Natural killer cell treated with Interleukin-12 subunit alpha and Interleukin-12 subunit beta and Interleukin-15 and Interleukin-18, amount 100 ng/mL, for 72 hours (primary cell): Measurements from ENCODE around the gene KRT75. TPM values are rescaled to one million over a fixed set of nuclear protein-coding genes. Genes with fewer than 3 reads are reported as not detected.
"Not testable (repeated sequence)": the region's sequence is repeated elsewhere in the genome, so short reads cannot be mapped to it uniquely, and the experiment has no call there.

Source experiments
- ATAC-seq, 2 donors: fragments of 150-1000 bp; cut with Tn5 transposase in 1 of 2; sonication (Bioruptor Pico), chemical (Tn5 transposase) in 1 of 2; 2 replicates each; pipeline ENCODE4 v1.10.0; 2021
- DNase-seq: peaks from one replicate; pipeline ENCODE4 v3.0.0; 2022; ENCODE audit warnings: low spot score
- H3K27ac Mint-ChIP-seq, 2 donors: 1 replicate in 1 of 2; 2 replicates in 1 of 2; pipeline ENCODE4 v1.8.0; 2022; ENCODE audit warnings: mixed read lengths in 2 of 2, mild to moderate bottlenecking in 1 of 2, moderate library complexity in 1 of 2
- H3K27me3 Mint-ChIP-seq, 2 donors: 1 replicate in 1 of 2; 2 replicates in 1 of 2; pipeline ENCODE4 v1.8.0; 2022; ENCODE audit warnings: mixed read lengths in 2 of 2
- H3K36me3 Mint-ChIP-seq: one replicate; pipeline ENCODE4 v1.8.0; 2022; ENCODE audit warnings: mixed read lengths
- H3K4me1 Mint-ChIP-seq, 2 donors: 1 replicate in 1 of 2; 2 replicates in 1 of 2; pipeline ENCODE4 v1.8.0; 2022; ENCODE audit warnings: low read depth in 2 of 2, mixed read lengths in 2 of 2, mild to moderate bottlenecking in 1 of 2
- H3K4me3 Mint-ChIP-seq: one replicate; pipeline ENCODE4 v1.8.0; 2022; ENCODE audit warnings: mixed read lengths
- H3K9me3 Mint-ChIP-seq: 2 replicates; pipeline ENCODE4 v1.8.0; 2022; ENCODE audit warnings: mixed read lengths
- total RNA-seq, 2 donors: library from RNA; stranded (reverse); gene quantifications; one replicate each; pipeline ENCODE4 v1.2.3, GENCODE V29; 2022

The KRT75 gene
- total RNA-seq: not detected

DNA sequence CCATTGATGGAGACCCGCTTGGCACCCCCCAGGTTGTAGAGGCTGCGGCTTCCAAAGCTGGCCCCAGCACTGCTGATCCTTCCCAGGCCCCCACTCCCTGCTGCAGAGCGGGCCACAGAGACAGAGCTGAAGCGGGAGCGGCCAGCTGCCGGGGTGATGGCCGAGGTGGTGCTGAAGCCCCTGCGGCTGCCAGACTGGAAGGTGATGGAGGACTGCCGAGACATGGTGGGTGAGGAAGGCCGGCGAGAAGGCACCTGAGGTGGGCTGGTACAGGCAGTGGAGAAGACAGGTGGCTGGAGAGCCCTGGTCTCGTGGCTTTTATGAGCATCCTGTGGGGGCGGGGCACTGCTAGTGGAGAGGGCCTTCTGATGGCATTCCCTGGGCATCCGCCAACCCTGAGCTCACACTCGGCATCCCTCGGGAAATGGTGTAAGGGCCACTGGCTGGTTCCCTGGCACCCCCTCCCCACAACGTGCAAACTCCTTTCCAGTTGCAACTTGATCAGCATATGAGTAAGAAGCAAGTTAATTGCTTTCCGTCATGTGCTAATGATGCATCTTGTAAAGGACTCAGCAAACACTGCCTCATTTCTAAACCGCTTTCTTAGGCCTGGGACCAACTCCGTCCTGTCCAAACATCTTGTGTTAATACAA is at the start of gene KRT75:
Gene KRT75, minus strand, starts transcription at position 291 of the 653 bp plus-strand sequence. Its CDS starts 67 bp downstream, at position 224.
- Mint-ChIP-seq H3K9me3 (no peaks in the 10 kb centered on the region), H3K4me3 (no peak within 1 kb of the TSS), H3K4me1 (no peaks in the 10 kb centered on the region), H3K27ac (no peak within 1 kb of the TSS), H3K36me3 (no peaks in the 10 kb centered on the region), H3K27me3 (peaks cover 0 to 13% of the 10 kb centered on the region in 2 donors)
- ATAC-seq (peak in 1 of 2 donors; percentile 10), DNase-seq (peak; percentile 41)

DNA sequence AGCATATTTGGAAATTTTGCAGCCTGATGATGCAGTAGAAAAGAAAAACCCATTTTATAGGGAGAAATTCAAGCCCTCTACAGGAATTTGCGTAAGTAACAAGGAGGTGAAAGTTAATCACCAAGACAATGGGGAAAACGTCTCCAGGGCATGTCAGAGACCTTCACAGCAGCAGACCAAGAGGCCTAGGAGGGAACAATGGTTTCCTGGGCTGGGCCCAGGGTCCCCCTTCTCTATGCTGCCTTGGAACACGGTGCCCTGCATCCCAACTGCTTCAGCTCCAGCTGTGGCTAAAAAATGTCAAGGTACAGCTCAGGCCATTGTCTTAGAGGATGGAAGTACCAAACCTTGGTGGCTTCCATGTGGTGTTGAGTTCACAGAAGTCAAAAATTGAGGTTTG is 45.9 kb upstream of the KRT75 start:
- Mint-ChIP-seq H3K4me3 (no peak overlapping the region), H3K4me1 (no peaks in the 10 kb centered on the region), H3K36me3 (peaks cover 8% of the 10 kb centered on the region), H3K9me3 (no peaks in the 10 kb centered on the region), H3K27ac (no peak overlapping the region), H3K27me3 (peaks cover 22 to 39% of the 10 kb centered on the region in 2 donors)
- ATAC-seq (no peak), DNase-seq (no peak)

DNA sequence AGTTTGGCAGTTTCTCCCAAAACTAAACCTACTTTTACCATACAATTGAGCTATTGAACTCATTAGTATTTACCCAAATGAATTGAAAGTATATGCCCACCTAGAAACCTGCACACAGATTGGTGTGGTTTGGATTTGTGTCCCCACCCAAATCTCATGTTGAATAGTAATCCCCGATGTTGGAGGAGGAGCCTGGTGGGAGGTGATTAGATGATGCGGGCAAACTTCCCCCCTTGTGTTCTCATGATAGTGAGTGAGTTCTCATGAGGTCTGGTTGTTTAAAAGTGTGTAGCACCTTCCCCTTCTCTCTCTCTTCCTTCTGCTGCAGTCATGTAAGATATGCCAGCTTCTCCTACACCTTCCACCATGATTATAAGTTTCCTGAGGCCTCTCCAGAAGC is 43.5 kb upstream of the KRT75 start:
- no peak overlapping the region for H3K27ac Mint-ChIP-seq
- H3K9me3 Mint-ChIP-seq: no peaks in the 10 kb centered on the region
- no peak for ATAC-seq
- H3K36me3 Mint-ChIP-seq: no peaks in the 10 kb centered on the region
- H3K4me3 Mint-ChIP-seq: no peak overlapping the region
- no peak for DNase-seq
- no peaks in the 10 kb centered on the region for H3K4me1 Mint-ChIP-seq
- peaks cover 1 to 15% of the 10 kb centered on the region in 2 donors for H3K27me3 Mint-ChIP-seq

DNA sequence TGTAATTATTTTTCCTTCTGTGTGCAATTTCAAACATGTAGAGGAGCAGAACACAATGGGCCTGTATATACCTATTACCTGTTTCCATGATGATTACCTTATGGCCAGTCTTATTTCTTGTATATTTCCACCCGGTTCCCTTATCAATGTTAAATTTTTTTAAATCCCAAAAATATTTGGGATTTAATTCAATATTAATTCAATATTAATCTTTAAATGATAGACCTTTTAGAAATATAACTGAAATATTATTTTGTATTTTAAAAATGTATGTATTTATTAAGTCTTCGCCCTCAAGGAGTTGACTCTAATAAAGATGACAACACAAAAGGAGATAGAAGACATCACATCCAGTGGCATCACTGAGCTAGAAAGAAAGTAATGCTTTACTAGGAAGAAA is 40.0 kb upstream of the KRT75 start:
- Mint-ChIP-seq H3K4me3 (no peak overlapping the region), H3K27ac (no peak overlapping the region), H3K9me3 (no peaks in the 10 kb centered on the region), H3K4me1 (no peaks in the 10 kb centered on the region), H3K36me3 (no peaks in the 10 kb centered on the region), H3K27me3 (peaks cover 0 to 8% of the 10 kb centered on the region in 2 donors)
- no peak for DNase-seq
- ATAC-seq: no peak

DNA sequence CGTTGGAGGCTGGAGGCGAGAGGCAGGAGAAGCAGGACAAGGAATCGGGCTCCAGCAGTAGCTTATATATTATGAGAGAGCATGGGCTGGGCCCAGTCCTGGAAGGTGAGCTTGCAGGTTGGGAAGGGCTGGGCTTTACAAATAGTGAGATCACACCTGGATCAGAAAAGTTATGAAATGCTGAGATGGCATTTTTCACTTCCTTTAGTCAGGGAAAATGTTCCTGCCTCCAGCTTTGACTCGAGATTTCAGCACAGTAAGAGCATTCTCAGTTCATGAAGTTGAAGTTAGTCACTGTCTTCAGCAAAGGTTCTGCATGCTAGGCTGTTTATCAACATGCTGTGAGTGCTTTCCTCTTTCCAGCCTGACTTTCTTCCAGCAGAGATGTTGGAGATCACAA is 39.6 kb upstream of the KRT75 start, which contains the start of gene KRT6C:
Gene KRT6C, minus strand, starts transcription at position 38 of the 400 bp plus-strand sequence. CDS start 68 bp downstream, outside the sequence.
- no peaks in the 10 kb centered on the region for H3K9me3 Mint-ChIP-seq
- no peaks in the 10 kb centered on the region for H3K4me1 Mint-ChIP-seq
- H3K36me3 Mint-ChIP-seq: no peaks in the 10 kb centered on the region
- H3K27ac Mint-ChIP-seq: no peak within 1 kb of the TSS
- peaks cover 0 to 8% of the 10 kb centered on the region in 2 donors for H3K27me3 Mint-ChIP-seq
- ATAC-seq (no peak), DNase-seq (no peak)
- no peak within 1 kb of the TSS for H3K4me3 Mint-ChIP-seq

DNA sequence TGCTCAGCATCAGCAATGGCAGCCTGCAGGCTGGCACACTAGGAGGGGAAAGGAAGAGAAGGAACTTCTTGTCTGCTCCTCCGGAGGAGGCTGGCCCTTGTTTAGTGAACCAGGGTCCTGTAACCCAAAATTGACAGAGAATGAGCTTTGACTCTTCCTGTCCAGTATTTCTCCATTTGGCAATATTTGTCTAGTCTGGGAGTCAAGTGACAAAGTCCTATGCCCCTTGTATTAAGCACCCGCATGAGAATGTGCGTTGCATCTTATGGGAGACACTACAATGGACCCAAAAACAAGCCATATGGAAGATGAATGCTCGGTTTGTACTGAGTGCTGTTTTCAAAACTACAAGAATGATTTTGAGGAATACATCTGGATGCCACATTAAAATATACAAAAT is 35.7 kb upstream of the KRT75 start:
- no peak overlapping the region for H3K27ac Mint-ChIP-seq
- no peak overlapping the region for H3K4me3 Mint-ChIP-seq
- no peaks in the 10 kb centered on the region for H3K9me3 Mint-ChIP-seq
- H3K36me3 Mint-ChIP-seq: no peaks in the 10 kb centered on the region
- DNase-seq (no peak), ATAC-seq (no peak)
- H3K27me3 Mint-ChIP-seq: peaks cover 8 to 21% of the 10 kb centered on the region in 2 donors
- H3K4me1 Mint-ChIP-seq: no peaks in the 10 kb centered on the region

DNA sequence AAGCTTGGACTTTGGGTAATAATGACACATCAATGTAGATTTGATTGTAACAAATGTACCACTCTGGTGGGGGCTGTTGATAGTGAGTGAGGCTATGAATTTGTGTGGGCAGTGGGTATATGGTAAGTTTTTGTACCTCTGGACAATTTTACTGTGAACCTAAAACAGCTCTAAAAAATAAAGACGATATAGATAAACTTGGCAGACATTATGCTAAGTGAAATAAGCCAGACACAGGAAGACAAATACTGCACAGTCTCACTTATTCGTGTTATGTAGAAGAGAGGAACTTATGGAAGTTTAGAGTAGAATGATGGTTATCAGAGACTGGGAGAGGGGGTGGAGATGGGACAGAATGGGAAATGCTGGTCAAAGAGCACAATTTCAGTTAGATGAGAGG is 30.7 kb upstream of the KRT75 start:
- ATAC-seq: no peak
- no peak overlapping the region for H3K27ac Mint-ChIP-seq
- no peaks in the 10 kb centered on the region for H3K36me3 Mint-ChIP-seq

DNA sequence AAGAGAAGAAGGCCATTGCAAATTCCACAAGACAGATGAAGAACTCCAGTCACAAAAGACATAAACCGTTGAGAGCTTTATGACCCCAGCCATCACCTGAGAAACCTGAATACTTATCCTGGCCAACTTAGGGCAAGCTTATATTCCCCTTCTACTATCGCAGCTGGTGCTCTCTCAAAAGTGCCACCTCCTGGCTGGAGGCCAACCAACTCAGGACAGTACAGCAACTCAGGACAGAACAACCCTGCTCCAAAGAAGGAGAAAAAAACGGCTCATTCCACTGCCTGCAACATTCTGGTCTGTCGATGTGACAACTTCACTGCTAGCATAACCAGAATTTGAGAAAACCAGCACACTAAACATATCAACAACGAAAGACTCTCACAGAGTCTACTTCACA is 27.5 kb upstream of the KRT75 start:
- H3K4me1 Mint-ChIP-seq: no peaks in the 10 kb centered on the region
- H3K27me3 Mint-ChIP-seq: peaks cover 22 to 27% of the 10 kb centered on the region in 2 donors
- H3K4me3 Mint-ChIP-seq: no peak overlapping the region
- DNase-seq: no peak
- H3K36me3 Mint-ChIP-seq: no peaks in the 10 kb centered on the region
- H3K27ac Mint-ChIP-seq: no peak overlapping the region
- ATAC-seq: no peak
- H3K9me3 Mint-ChIP-seq: no peaks in the 10 kb centered on the region

More for the DNA sequence above, 30.7 kb upstream of the KRT75 start:
- Mint-ChIP-seq H3K9me3 (no peaks in the 10 kb centered on the region), H3K4me1 (no peaks in the 10 kb centered on the region), H3K4me3 (no peak overlapping the region), H3K27me3 (peaks cover 23 to 40% of the 10 kb centered on the region in 2 donors)
- no peak for DNase-seq

DNA sequence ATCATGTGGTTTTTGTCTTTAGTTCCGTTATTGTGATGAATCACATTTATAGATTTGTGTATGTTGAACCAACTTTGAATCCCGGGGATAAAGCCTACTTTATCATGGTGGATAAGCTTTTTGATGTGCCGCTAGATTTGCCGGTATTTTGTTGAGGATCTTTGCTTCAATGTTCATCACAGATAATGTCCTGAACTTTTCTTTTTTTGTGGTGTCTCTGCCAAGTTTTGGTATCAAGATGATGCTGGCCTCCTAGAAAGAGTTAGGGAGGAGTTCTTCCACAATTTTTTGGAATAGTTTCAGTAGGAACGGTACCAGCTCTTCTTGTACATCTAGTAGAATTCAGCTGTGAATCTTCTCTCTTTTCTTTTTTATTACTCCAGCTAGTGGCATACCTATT is 24.7 kb upstream of the KRT75 start:
- Mint-ChIP-seq H3K36me3 (no peaks in the 10 kb centered on the region), H3K4me1 (peaks cover 14 to 18% of the 10 kb centered on the region in 2 donors), H3K27ac (no peak overlapping the region), H3K27me3 (peaks cover 12 to 13% of the 10 kb centered on the region in 2 donors), H3K9me3 (no peaks in the 10 kb centered on the region), H3K4me3 (no peak overlapping the region)
- DNase-seq: no peak
- ATAC-seq: no peak

DNA sequence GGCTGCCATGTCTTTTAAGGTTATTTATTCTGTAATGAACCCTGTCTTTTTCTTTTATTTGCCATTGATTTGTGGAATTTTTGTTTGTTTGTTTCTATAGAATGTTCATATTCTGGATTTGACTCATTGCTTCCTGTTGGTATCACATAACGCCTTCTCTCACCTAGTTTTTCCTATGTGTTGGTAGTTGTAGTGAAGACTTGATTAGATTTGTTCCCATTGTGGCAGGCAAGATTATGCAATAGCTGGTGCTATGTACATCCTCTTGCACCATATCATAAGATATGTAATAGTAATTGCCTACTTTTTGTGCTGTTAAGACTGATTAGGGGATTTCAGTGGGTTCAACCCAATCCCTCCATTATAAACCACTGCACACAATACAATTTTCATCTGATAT is 21.6 kb upstream of the KRT75 start:
- peaks cover 0 to 8% of the 10 kb centered on the region in 2 donors for H3K27me3 Mint-ChIP-seq
- ATAC-seq: peak in 1 of 2 donors; percentile 52
- H3K9me3 Mint-ChIP-seq: no peaks in the 10 kb centered on the region
- peaks cover 14 to 18% of the 10 kb centered on the region in 2 donors for H3K4me1 Mint-ChIP-seq
- DNase-seq: no peak
- no peak overlapping the region for H3K4me3 Mint-ChIP-seq
- no peaks in the 10 kb centered on the region for H3K36me3 Mint-ChIP-seq
- H3K27ac Mint-ChIP-seq: no peak overlapping the region

DNA sequence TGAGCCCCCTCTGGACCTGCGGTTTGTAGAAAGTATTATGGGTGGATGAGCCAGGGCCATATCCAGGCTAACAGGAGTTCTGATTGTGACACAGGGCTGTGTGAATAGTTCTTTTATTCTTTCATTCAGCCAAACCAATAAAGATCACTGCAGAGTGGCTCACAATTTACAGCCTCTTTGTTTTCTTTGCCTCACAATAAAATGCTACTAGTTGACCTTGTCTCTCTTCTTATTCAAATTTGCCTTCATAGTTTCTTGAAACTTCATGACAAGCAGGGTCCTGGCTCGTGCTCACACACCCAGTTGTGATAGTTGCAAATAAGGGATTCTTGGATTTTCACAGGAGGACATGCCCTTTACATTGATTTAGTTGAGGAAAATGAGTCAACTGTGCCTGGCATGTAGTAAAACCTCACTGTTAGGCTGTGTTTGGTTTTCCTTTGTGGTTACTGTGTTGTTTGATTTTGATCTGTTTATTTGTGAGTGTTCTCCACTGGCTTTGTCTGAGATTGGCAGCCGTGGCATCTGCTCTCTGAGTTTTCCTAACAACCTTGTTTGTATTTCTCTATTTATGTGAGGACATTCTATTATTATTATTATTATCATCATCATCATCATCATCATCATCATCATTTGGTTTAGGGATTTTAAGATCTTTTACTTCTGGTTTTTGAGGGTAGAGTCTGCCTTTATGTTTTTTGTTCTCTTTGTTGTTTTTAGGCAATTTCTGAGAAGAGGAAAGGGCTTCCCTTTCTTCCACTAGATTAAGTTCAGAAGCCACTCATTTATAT is 20.4 kb upstream of the KRT75 start:
- DNase-seq: no peak
- H3K4me1 Mint-ChIP-seq: peaks cover 14 to 18% of the 10 kb centered on the region in 2 donors
- H3K4me3 Mint-ChIP-seq: no peak overlapping the region
- H3K9me3 Mint-ChIP-seq: no peaks in the 10 kb centered on the region
- peaks cover 0 to 4% of the 10 kb centered on the region in 2 donors for H3K27me3 Mint-ChIP-seq
- no peaks in the 10 kb centered on the region for H3K36me3 Mint-ChIP-seq
- H3K27ac Mint-ChIP-seq: no peak overlapping the region
- ATAC-seq: no peak

DNA sequence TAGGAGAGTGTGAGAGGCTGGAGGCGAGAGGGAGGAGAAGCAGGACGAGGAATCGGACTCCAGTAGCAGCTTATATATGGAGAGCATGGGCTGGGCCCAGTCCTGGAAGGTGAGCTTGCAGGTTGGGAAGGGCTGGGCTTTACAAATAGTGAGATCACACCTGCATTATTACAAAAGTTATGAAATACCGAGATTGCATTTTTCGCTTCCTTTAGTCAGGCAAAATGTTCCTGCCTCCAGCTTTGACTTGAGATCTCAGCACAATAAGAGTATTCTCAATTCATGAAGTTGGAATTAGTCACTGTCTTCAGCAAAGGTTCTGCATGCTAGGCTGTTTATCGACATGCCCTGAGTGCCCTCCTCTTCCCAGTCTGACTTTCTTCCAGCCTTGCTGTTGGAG is 17.9 kb upstream of the KRT75 start, which contains the start of gene KRT6B:
Gene KRT6B, minus strand, starts transcription at position 46 of the 400 bp plus-strand sequence. CDS start 68 bp downstream, outside the sequence.
- Mint-ChIP-seq H3K27me3 (peaks cover 6 to 8% of the 10 kb centered on the region in 2 donors), H3K9me3 (no peaks in the 10 kb centered on the region)
- DNase-seq: no peak

DNA sequence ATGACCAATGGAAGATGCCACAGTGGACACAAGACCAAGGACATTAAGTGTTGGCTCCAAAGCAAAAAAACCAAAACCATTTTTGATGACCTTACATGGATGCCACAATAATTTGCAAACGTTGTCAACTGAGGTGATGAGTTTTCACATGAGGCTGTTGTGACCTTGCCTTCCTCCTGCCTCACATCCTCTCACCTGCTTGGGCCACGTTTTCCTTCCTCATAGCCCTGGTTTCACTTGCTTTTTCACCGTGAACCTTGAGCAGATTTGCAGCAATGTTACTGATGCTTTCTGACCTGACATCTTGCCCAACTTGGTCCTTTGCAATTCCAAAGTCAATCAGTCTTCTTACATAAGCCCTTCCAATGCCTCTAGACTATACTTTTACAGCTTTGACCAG is 14.1 kb upstream of the KRT75 start:
- no peak overlapping the region for H3K4me3 Mint-ChIP-seq
- ATAC-seq: no peak
- no peak for DNase-seq
- peaks cover 11% of the 10 kb centered on the region in 2 donors for H3K27me3 Mint-ChIP-seq
- no peak overlapping the region for H3K27ac Mint-ChIP-seq
- H3K4me1 Mint-ChIP-seq: peaks cover 17 to 18% of the 10 kb centered on the region in 2 donors
- no peaks in the 10 kb centered on the region for H3K36me3 Mint-ChIP-seq
- H3K9me3 Mint-ChIP-seq: no peaks in the 10 kb centered on the region

More for the DNA sequence above, 17.9 kb upstream of the KRT75 start, which contains the start of gene KRT6B:
- H3K4me3 Mint-ChIP-seq: no peak within 1 kb of the TSS
- H3K4me1 Mint-ChIP-seq: peaks cover 19 to 24% of the 10 kb centered on the region in 2 donors
- H3K36me3 Mint-ChIP-seq: no peaks in the 10 kb centered on the region
- no peak within 1 kb of the TSS for H3K27ac Mint-ChIP-seq
- no peak for ATAC-seq

DNA sequence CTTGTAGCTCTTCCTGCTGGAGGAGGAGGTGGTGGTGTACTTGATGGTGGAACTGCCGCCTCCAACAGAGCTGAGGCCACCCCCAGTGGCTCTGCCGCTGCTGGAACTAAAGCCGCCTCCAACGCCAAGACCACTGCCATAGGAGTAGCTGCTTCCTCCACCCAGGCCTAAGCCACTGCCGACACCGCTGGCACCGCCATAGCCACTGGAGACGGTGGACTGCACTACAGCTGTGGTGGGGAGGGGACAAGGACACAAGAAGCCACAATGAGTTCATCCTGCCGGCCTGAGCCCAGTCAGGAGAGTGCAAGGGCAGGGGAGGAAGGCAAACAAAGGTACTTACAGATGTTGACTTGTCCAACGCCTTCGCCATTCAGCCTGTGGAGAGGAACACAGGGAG is 13.0 kb upstream of the KRT75 start:
- H3K9me3 Mint-ChIP-seq, H3K4me3 Mint-ChIP-seq, DNase-seq, ATAC-seq, H3K36me3 Mint-ChIP-seq, H3K27ac Mint-ChIP-seq: not testable (repeated sequence)
- H3K4me1 Mint-ChIP-seq: peaks cover 17 to 18% of the 10 kb centered on the region in 2 donors
- H3K27me3 Mint-ChIP-seq: peaks cover 16 to 21% of the 10 kb centered on the region in 2 donors
